Small intestine (tissue), 7 donors: ENCODE results near the gene WDR18. TPM values are rescaled to one million over a fixed set of nuclear protein-coding genes. Genes with fewer than 3 reads are reported as not detected.

Experiments
- DNase-seq, 2 donors: peaks; one replicate each; pipeline versions ENCODE4 v3.0.0 to v3.0.0-alpha.2; 2013
- FAIRE-seq: peaks from 2 replicates; lab custom pipeline; 2012; peaks lifted over from hg19 to GRCh38; lab: Jason Lieb, UNC
- H3K27ac ChIP-seq, 3 donors: one replicate each; pipeline ENCODE4 v1.5.1; 2013; ENCODE audit warnings: low read length in 2 of 3, mild to moderate bottlenecking in 2 of 3, control low read depth in 1 of 3, inconsistent platforms in 1 of 3, low read depth in 1 of 3, moderate library complexity in 1 of 3
- H3K27me3 ChIP-seq, 3 donors: one replicate each; pipeline ENCODE4 v1.6.1; 2013; ENCODE audit warnings: low read length in 3 of 3, inconsistent platforms in 1 of 3; ENCODE audit not compliant: control insufficient read depth in 3 of 3, insufficient read depth in 3 of 3
- H3K36me3 ChIP-seq, 3 donors: one replicate each; pipeline ENCODE4 v1.6.1; 2013; ENCODE audit warnings: low read length in 3 of 3, inconsistent platforms in 1 of 3, low read depth in 1 of 3, mild to moderate bottlenecking in 1 of 3, moderate library complexity in 1 of 3; ENCODE audit not compliant: control insufficient read depth in 3 of 3, insufficient read depth in 2 of 3
- H3K4me1 ChIP-seq, 3 donors: one replicate each; pipeline ENCODE4 v1.6.1; 2013; ENCODE audit warnings: low read length in 2 of 3, inconsistent platforms in 1 of 3, low read depth in 1 of 3, mild to moderate bottlenecking in 1 of 3, moderate library complexity in 1 of 3; ENCODE audit not compliant: control insufficient read depth in 3 of 3, insufficient read depth in 2 of 3
- H3K4me3 ChIP-seq, 3 donors: one replicate each; pipeline ENCODE4 v1.5.1; 2013; ENCODE audit warnings: low read length in 3 of 3, control low read depth in 1 of 3, inconsistent platforms in 1 of 3, low read depth in 1 of 3, mild to moderate bottlenecking in 1 of 3, moderate library complexity in 1 of 3
- H3K9me3 ChIP-seq, 2 donors: one replicate each; pipeline ENCODE4 v1.6.1; 2013; ENCODE audit warnings: low read depth in 1 of 2, low read length in 1 of 2; ENCODE audit not compliant: control insufficient read depth in 2 of 2, insufficient read depth in 1 of 2
- WGBS, 3 donors: extraction: QIAGEN DNeasy Blood & Tissue Kit; methylation state at CpG; one replicate each; pipeline ENCODE4 v1.1.7; 2013; 5-methylcytosine and 5-hydroxymethylcytosine counted together
- polyA plus RNA-seq, 4 donors: library from polyadenylated mRNA; stranded (reverse) in 3 of 4; unstranded in 1 of 4; fragments of 200-250 nt in 3 of 4; fragments of 120-200 nt in 1 of 4; gene quantifications; one replicate each; pipeline versions ENCODE4 v1.2.1 to v1.2.3, GENCODE V29; 2013
- donor health status: healthy with polysubstance abuse.
- donor health status: control.
- donor health status: control.
- donor health status: Bipolar disorder and iron deficiency.
- donor health status: healthy.

The WDR18 gene
- polyA plus RNA-seq, 4 donors: 33.4 to 70.8 (median 57.5) TPM

- WGBS, 3 donors: 4 to 7% (median 4%) methylated on average over 57 to 73 of the region's 73 CpGs
- Histone ChIP-seq H3K27ac (no peak overlapping the region), H3K4me3 (no peak overlapping the region), H3K36me3 (peaks cover 0 to under 1% (median 0%) of the 10 kb centered on the region in 3 donors), H3K4me1 (peaks cover 0 to 17% (median 2%) of the 10 kb centered on the region in 3 donors), H3K27me3 (peaks cover 0 to 61% (median 22%) of the 10 kb centered on the region in 3 donors), H3K9me3 (peaks cover 0 to 5% of the 10 kb centered on the region in 2 donors)
- DNase-seq: no peak
- no peak for FAIRE-seq
These were observed 16.7 kb downstream of the WDR18 start for GRCh38 chr19:1000591-1001537.

GRCh38 chr19:1001538-1002166 lies 17.5 kb downstream of the WDR18 start:
- peaks cover 0 to 5% of the 10 kb centered on the region in 2 donors for H3K9me3 ChIP-seq
- no peak for FAIRE-seq
- peaks cover 0 to 2% (median 0%) of the 10 kb centered on the region in 3 donors for H3K36me3 ChIP-seq
- DNase-seq: peak; percentile 34 to 68
- H3K27ac ChIP-seq: no peak overlapping the region
- peaks cover 0 to 53% (median 20%) of the 10 kb centered on the region in 3 donors for H3K27me3 ChIP-seq
- H3K4me1 ChIP-seq: peaks cover 0 to 10% (median 2%) of the 10 kb centered on the region in 3 donors
- H3K4me3 ChIP-seq: no peak overlapping the region
- 3 to 9% (median 6%) methylated on average over 19 to 20 of the region's 20 CpGs for WGBS, 3 donors

- H3K27me3 ChIP-seq: peaks cover 0 to 44% (median 20%) of the 10 kb centered on the region in 3 donors
- no peak overlapping the region for H3K27ac ChIP-seq
- DNase-seq: no peak
- H3K36me3 ChIP-seq: peaks cover 0 to 8% (median 0%) of the 10 kb centered on the region in 3 donors
- peaks cover 0 to 9% (median 2%) of the 10 kb centered on the region in 3 donors for H3K4me1 ChIP-seq
- FAIRE-seq: no peak
- peaks cover 0 to 5% of the 10 kb centered on the region in 2 donors for H3K9me3 ChIP-seq
- no peak overlapping the region for H3K4me3 ChIP-seq
- 63 to 80% (median 70%) methylated on average over 4 of the region's 4 CpGs for WGBS, 3 donors
These were observed 18.5 kb downstream of the WDR18 start for GRCh38 chr19:1002600-1002999.

GRCh38 chr19:1003283-1003682 lies 19.1 kb downstream of the WDR18 start:
- no peak for DNase-seq

GRCh38 chr19:1004204-1004802 lies 20.2 kb downstream of the WDR18 start:
- 43 to 69% (median 62%) methylated on average over 31 to 32 of the region's 32 CpGs for WGBS, 3 donors
- no peak for DNase-seq

More at GRCh38 chr19:1003283-1003682, 19.1 kb downstream of the WDR18 start:
- Histone ChIP-seq H3K27ac (no peak overlapping the region), H3K4me3 (no peak overlapping the region), H3K36me3 (peaks cover 0 to 12% (median 0%) of the 10 kb centered on the region in 3 donors), H3K9me3 (peaks cover 0 to 5% of the 10 kb centered on the region in 2 donors), H3K4me1 (peaks cover 0 to 9% (median 2%) of the 10 kb centered on the region in 3 donors), H3K27me3 (peaks cover 0 to 37% (median 16%) of the 10 kb centered on the region in 3 donors)
- 80 to 87% (median 81%) methylated on average over 19 to 37 of the region's 37 CpGs for WGBS, 3 donors
- no peak for FAIRE-seq

GRCh38 chr19:1004803-1005664 lies 20.9 kb downstream of the WDR18 start:
- 81 to 89% (median 89%) methylated on average over 57 to 70 of the region's 70 CpGs for WGBS, 3 donors
- peaks cover 0 to 2% of the 10 kb centered on the region in 2 donors for H3K9me3 ChIP-seq
- no peak overlapping the region for H3K4me3 ChIP-seq
- peaks cover 0 to 21% (median 8%) of the 10 kb centered on the region in 3 donors for H3K27me3 ChIP-seq
- H3K27ac ChIP-seq: no peak overlapping the region
- FAIRE-seq (no peak), DNase-seq (no peak)
- H3K36me3 ChIP-seq: peaks cover 0 to 26% (median 5%) of the 10 kb centered on the region in 3 donors
- H3K4me1 ChIP-seq: peaks cover 0 to 9% (median 2%) of the 10 kb centered on the region in 3 donors

More at GRCh38 chr19:1004204-1004802, 20.2 kb downstream of the WDR18 start:
- peaks cover 0 to 9% (median 2%) of the 10 kb centered on the region in 3 donors for H3K4me1 ChIP-seq
- no peak overlapping the region for H3K27ac ChIP-seq
- no peak for FAIRE-seq
- H3K27me3 ChIP-seq: peaks cover 0 to 27% (median 8%) of the 10 kb centered on the region in 3 donors
- peaks cover 0 to 4% of the 10 kb centered on the region in 2 donors for H3K9me3 ChIP-seq
- H3K36me3 ChIP-seq: peaks cover 0 to 19% (median 5%) of the 10 kb centered on the region in 3 donors
- no peak overlapping the region for H3K4me3 ChIP-seq

GRCh38 chr19:1006711-1007398 lies 22.7 kb downstream of the WDR18 start:
- peaks cover 0 to 2% of the 10 kb centered on the region in 2 donors for H3K9me3 ChIP-seq
- peaks cover 6 to 43% (median 20%) of the 10 kb centered on the region in 3 donors for H3K36me3 ChIP-seq
- WGBS, 3 donors: 42 to 74% (median 60%) methylated on average over 27 of the region's 27 CpGs
- H3K4me1 ChIP-seq: no peaks in the 10 kb centered on the region
- no peak overlapping the region for H3K27ac ChIP-seq
- FAIRE-seq: no peak
- peaks cover 0 to 7% (median 4%) of the 10 kb centered on the region in 3 donors for H3K27me3 ChIP-seq
- DNase-seq: no peak
- no peak overlapping the region for H3K4me3 ChIP-seq
